SKM-1 (cell line): ENCODE results near the gene PKNOX1.
"Not testable (repeated sequence)": the region's sequence is repeated elsewhere in the genome, so short reads cannot be mapped to it uniquely, and the experiment has no call there.

ENCODE experiments used
- DNase-seq: peaks from one replicate; lab custom pipeline; 2025; ENCODE audit not compliant: unreplicated experiment; lab: John Stamatoyannopoulos, UW

Gene PKNOX1

DNA sequence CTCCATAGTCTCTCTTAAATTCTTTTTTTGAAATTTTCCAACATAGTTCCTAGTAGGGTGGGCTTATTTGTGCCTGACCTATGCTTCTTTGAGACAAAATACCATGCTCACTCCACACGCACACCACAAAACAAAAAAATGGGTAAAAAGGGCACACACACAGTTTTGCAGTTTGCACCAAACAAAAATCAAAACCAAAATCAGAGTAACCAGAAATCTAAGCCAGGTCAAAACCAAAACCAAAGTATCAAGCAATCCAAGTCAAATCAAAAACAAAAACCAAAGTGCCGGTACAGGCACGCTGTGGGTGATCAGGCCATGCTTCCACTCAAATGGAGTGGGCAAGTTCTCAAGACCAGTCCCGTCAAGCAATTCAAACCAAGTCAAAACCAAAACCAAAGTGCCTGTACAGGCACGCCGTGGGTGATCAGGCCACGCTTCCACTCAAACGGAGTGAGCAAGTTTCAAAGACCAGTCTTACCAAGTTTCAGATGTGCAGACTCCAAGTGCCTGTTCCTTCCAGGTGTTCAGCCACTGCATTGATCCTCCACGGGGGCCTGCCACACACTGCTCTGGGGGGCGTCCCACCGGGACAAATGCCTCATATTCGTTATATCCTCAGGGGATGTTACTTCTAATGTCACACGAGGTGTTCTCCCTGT, 25.1 kb upstream of the PKNOX1 start:
- DNase-seq = not testable (repeated sequence)

DNA sequence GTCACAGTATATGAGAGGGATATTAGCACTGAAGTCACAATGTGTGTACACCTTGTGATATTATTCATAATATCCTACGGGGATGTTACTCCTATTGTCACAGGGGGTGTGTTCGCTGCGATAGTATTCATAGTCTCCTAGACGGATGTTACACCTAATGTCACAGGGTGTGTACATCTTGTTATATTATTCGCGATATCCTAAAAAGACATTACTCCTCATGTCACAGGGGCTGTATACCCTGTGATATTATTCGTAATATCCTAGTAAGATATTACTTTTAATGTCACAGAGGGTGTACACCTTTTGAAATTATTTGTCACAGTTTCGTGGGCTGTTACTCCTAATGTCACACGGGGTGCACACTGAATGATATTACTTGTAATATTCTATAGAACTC, 23.2 kb upstream of the PKNOX1 start:
- not testable (repeated sequence) for DNase-seq

DNA sequence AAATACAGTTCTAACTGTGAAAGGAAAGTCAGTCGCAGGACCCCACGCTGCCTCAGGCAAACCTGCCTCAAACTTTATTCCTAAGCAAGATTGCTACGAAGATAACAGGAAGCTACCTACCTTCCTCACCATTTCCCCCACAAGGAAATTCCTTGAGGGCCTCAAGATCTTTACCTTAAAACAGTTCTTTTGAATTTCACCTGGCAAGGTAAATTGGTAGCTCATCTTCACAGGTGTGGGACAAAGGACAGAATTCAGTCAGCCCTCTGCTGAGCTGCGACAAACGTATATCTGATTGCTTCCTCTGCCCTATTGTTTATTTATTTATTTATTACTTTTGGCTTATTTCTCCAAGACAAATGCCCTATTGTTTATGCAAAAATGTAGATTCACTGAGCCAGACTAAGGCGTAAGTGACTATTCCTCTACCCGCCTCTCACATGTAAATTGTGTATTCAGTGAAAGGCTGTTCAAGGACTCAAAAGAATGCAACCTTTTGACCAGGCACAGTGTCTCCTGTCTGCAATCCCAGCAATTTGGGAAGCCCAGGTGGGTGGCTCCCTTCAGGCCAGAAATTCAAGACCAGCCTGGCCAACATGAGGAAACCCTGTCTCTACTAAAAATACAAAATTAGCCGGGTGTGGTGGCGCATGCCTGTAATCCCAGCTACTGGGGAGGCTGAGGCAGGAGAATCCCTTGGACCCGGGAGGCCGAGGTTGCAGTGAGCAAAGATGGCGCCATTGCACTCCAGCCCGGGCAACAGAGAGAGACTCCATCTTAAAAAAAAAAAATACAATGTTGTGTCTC, 17.3 kb upstream of the PKNOX1 start:
- DNase-seq = no peak

DNA sequence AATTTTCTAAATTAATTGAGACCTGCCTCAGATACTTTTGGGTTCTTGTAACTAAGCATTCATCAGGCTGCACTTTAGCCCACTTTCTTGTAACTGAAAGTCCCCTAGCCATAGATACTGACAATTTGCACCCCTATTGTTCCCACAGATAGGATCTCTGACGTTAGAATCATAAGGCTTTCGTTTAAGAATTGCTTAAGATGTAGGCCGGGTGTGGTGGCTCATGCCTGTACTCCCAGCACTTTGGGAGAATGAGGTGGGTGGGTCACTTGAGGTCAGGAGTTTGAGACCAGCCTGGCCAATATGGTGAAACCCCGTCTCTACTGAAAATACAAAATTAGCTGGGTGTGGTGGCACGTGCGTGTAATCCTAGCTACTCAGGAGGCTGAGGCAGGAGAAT, 16.2 kb upstream of the PKNOX1 start:
- not testable (repeated sequence) for DNase-seq

DNA sequence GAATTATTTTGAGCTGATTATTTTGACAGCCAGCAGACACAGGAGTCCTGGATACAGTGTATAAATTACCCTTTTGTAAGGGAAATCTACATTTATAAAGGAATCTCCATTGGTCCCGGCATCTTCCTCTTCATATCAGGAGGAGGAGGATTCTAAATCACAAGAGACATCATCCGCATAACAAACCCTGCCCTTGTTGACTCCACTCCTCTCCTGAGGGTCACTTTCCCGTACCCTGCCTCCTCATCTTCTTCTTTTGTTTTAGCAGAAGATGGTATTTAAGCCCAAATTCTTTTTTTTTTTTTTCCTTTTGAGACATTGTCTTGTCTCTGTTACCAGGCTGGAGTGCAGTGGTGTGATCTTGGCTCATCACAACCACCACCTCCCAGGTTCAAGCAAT, 14.6 kb upstream of the PKNOX1 start:
- no peak for DNase-seq

DNA sequence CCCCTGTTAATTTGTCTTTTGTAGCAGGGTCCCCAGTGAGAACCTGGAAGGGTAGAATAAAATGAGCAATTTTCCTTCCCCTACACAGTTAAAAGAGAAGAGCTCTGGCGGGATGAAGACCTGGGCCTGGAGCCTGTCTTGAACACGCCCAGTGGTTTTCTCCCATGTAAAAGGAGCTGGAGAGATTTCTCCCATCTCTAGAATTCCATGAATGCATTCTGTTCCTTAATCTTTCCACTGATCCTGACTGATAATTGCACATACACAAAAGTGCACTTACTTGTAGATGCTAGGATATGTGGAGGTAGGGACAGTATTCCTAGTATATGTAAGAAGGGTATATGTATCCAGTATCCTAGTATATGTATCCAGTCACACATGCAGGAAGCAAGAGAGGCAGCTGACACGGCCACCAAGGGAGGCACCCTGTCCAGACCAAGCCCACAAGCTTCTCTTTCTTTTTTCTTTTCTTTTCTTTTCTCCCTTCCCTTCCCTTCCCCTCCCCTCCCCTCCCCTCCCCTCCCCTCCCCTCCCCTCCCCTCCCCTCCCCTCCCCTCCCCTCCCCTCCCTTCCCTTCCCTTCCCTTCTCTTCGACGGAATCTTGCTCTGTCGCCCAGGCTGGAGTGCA, 11.9 kb upstream of the PKNOX1 start:
- DNase-seq = no peak

DNA sequence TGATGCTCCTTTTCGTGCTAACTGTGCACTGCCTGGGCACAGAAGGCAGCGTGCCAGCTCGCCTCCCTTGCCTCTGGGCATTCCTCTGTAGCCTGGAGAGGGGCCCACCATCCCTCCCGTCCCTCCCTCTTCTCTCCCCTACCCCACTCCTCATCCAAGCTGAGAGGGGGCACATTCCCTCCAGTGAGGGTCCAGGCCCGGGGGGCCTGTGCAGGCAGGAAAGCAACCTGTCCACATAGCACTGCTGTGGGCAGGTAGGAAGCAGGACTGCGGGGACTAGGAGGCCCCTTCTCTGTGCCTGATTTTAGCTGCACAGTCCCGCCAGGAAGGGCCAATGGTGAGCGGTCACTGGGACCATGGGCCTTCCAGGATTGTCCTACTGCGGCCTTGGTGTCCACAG, 10.3 kb upstream of the PKNOX1 start:
- DNase-seq = no peak

DNA sequence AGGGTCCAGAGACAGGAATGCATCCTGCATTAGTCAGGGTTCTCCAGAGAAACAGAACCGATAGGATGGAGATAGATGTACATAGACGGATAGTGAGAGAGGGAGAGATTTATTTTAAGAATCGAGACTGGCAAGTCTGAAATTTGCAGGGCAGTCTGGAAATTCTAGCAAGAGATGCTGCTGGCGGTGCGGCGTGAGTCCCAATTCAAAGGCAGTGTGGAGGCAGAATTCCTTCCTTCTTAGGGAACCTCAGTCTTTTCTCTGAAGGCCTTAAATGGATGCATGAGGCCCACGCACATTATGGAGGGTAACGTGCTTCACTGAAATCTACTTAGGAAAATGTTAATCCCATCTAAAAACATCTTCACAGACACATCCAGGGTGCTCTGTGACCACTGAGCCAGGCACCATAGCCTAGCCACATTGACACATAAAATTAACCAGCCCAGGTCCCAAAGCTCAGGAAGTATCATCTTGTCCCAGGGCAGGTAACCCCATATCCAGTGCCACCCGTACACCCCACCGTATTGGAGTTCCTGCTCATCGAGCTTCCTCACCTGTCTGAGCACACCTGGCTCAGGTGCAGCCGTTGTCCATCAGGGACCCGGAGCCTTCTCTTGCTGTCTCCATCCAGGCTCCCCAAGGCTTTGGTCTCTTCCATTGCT, 9.7 kb upstream of the PKNOX1 start:
- DNase-seq = no peak

DNA sequence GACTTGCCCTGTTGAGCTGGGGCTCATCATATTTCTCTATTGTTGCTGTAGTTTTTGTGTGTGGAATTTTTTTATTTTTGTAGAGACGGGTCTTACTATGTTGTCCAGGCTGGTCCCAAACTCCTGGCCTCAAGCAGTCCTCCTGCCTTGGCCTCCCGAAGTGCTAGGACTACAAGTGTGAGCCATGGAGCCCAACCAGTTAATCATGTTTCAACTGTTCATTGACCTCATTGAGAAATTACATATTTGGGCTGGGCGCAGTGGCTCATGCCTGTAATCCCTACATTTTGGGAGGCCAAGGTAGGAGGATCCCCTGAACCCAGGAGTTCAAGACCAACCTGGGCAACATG, 9.2 kb upstream of the PKNOX1 start:
- DNase-seq = no peak

DNA sequence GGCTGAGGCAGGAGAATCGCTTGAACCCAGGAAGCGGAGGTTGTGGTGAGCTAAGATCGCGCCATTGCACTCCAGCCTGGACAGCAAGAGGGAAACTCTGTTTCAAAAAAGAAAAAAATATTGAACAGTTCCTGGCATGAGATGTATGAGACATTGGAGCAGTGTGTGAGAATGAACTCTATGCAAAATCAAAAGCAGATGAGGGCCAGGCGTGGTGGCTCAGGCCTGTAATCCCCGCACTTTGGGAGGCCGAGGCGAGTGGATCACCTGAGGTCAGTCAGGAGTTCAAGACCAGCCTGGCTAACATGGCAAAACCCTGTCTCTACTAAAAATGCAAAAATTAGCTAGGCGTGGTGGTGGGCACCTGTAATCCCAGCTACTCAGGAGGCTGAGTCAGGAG, 6.7 kb upstream of the PKNOX1 start:
- not testable (repeated sequence) for DNase-seq

DNA sequence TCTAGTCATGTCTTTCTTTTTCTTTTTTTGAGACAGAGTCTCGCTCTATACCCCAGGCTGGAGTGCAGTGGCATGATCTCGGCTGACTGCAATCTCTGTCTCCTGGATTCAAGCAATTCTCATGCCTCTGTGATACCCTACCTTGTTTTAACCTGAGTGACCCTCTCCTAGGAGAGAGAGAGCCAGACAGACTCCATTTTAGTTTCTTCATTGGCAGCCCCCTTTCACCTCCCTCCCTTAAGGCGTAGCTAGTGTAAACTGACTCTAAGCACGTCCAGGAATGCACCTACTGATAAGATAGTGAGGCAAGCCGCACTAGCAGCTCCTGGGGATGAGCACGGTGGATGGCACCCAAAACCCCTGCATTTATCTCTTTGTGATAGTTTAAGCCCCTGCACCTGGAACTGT, 5.2 kb upstream of the PKNOX1 start:
- no peak for DNase-seq

DNA sequence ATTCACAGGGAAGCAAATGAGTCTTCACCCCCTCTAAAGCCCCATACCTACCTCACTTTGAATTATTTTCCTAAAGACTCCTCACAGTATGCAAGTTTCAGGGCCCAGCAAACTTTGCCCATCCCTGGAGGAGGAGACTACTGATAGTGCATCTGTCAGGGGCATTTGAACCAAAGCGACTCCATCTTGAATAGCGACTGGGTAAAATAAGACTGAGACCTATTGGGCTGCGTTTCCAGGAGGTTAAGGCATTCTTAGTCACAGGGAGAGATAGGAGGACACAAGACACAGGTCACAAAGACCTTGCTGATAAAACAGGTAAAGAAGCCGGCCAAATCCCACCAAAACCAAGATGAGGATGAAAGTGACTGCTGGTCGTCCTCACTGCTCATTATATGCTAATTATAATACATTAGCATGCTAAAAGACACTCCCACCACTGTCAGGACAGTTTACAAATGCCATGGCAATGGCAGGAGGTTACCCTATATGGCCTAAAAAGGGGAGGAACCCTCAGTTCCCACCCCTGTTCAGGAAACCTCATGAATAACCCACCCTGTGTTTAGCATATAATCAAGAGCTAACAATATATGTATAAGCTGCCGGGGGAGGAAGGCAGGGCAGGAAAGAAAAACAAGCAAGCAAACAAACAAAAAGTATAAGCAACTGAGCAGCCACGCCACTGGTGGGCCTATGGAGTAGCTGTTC, 3.3 kb upstream of the PKNOX1 start:
- no peak for DNase-seq

DNA sequence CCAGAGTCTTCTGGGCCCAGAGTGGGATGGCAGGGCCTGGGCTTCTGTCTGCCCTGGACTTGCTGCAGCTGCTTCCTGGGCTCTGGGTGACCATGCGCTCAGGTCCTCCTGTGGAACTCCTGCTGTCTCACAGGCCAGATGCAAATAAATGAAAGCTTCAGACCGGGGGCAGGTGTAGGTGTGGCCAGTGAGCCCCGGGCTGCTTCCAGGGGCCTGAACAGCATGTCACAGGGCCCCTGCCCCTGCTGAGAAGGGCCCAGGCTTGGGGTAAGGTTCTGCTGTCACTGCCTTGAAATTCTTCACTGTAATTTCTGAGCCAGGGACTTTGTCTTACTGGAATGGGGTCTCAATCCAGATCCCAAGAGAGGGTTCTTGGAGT, 2.5 kb upstream of the PKNOX1 start:
- DNase-seq = no peak

DNA sequence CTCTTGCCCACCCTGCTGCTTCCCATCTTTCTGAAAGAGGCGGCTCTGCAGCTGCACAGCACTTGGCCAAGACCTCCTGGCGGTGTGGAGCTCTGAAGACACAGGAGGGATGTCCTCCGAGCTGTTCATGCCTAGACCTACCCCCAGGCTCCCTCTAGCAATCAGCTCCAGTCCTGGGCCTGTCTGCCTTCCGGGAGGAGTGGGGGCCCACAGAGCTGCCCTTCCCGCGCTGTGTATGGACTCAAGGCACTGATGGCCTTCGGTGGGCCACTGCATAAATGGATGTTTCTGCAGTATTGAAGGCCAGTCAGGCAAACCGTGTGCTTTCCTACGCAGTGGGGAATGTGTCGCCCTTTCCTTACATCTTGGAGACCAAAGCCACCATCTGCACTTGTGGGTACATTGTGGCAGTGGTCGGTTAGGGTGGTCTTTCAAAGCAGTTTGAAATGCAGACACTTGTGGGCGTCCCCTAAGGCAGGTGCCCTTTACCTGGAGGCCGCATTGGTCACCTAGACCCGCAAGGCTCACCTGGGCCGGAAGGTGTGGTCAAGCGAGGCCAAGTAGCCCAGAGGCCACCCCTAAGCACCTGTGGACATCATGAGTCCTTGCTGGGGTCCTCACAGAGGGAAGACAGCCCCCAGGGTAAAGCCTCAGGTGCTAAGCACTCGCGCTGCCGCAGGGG, 912 bp upstream of the PKNOX1 start:
- DNase-seq = no peak

DNA sequence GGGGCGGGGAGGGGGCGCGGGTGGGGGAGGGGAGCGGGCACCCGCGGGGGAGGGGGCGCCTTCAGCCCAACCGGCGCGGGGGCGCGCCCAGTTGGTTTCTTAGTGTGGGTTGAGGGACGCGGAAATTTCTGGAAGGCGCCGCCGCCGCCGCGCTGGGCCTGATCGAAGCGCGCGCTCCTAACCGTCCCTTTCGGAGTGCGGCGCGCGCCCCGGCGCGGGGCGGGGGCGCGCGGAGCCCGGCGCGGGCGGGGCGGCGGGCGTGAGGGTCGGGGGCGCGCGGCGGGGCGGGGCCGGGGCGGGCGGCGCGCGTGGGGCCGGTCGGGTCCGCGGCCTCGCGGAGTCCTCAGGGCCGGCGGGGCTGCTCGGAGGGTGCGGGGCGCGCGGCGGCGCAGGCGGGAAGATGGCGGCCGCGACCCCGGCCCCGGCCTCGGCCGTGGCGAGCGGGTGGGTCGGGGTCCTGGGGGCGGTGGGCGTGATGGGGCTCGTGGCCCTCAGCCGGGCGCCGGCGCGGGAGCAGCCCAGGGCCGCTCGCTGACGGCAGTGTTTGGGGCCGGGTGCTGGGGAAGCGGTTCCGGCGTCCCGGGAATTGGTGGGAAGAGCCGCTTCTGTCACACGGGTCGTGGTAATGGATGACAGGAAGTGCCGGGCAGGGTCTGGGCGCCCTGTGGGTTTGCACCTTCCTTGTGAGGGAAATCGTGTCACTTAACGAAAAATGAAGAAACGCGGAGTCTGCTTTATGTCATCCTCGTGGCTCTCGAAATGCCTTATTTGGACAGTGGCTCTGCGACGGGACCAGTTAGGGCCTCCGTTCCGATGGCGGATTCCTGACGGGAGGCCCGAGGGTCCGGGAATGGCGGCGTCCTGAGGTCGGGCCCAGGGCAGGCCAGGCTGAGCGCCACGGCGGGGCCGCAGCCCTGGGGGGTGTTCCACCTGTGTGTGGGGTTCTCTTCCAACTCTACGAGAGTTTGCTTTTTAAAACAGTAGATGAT, 764 bp downstream of the PKNOX1 start:
- DNase-seq = no peak

DNA sequence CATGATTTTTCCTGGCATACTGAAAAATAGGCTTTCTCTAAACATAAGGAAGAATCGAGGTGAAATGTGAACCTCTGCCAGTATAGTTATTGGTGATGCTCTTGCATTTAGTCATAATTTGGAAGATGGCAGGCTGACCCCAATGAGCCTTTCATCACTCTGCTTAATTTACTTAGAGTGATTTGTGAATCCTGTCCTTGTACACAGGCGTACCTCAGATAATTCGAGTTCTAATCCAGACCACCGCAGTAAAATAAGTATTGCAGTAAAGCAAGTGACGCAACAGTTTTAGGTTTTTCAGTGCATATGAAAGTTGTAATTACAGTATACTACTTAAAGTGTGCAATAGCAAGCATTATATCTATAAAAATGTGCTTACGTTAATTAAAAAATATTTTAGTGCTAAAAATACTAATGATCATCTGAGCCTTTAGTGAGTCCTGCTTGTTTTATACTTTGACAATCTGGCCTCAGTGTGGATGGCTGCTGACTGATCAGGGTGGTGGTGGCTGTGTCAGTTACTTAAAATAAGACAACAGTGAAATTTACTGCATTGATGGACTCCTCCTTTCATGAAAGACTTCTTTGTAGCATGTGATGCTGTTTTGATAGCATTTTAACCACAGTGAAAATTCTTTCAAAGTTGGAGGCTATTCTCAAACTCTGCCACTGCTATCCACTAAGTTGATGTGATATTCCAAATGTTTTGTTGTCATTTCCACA, 1.7 kb downstream of the PKNOX1 start:
- no peak for DNase-seq

DNA sequence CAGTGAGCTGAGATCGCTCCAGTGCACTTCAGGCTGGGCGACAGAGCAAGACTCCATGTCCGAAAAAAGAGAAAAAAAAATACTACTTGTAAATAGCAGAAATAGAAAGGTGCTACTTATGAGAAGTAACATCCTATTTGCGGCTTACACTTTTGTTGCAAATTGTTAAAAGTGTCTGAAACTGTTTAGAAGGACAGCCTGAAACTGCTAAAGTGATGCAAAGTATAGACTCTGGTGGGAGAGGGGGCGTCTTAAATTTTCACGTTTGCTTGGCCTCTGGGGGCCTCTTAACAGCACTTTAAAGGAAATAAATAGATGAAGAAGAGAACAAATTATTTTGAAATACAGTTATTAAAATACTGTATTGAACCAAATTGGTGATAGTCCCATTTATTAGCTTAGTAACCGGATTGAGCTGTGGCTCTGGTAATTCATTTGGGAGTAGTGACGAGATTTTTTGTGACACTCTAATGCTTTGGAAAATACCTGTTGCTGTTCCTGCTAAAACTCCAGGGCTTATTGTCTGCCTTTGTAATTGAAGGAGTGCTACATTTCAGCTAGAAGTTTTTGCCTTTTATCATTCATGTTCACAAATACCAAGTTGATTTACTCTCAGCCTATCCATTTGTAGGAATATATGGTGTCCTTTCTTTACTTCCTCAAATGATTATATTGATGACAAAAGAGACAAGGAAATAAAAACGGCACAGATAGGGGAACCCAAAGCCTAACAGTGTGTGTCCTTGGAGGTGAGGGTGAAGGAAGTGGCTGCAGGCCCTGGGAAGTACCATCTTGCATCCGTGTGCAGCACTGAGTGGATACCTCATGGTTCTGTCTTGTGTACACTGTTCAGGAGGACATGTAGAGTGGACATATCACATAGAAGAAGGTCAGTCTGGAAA, 6.2 kb downstream of the PKNOX1 start:
- no peak for DNase-seq

DNA sequence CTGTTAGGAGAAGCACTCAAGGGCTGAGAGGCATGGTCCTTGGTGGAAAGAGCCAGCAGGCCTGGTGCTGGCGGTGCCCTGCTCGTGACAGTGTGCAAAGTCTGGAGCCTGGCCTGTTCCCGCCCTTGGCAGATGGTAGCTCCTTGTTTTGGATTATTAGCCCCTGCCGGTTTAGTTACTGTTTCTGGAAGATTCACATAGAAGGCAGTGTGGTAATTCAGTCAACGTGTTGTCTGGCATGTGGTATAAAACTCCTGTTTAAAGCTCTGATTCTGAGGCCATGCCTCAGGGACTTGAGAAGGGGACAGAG, 6.8 kb downstream of the PKNOX1 start:
- no peak for DNase-seq
